ENCODE results near the gene TXLNA. TPM values are rescaled to one million over a fixed set of nuclear protein-coding genes. Genes with fewer than 3 reads are reported as not detected.

Gene TXLNA
- total RNA-seq, 1 donor from 2014 or later = 64.9 TPM

DNA sequence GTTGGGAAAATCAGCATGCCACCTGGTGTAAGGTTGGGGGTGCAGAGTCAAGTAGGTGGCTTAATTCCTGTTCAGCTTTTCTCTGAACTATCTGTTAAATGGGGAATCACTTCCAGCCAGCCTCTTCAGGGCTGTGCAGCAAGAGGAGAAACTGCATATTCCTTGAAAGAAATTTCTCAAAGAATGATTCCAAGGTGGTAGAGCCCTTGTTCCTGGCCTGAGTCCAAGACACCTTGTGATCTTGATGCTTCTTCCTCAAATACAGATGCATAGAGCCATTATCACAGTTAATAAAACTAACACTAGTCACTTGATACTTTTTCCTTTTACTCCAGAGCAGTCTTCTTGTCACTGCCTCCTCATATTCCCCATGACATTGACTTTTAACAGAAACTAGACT lies 5.2 kb downstream of the TXLNA start:
- no peak for DNase-seq (ENCODE audit: low read depth in 2 of 2)

DNA sequence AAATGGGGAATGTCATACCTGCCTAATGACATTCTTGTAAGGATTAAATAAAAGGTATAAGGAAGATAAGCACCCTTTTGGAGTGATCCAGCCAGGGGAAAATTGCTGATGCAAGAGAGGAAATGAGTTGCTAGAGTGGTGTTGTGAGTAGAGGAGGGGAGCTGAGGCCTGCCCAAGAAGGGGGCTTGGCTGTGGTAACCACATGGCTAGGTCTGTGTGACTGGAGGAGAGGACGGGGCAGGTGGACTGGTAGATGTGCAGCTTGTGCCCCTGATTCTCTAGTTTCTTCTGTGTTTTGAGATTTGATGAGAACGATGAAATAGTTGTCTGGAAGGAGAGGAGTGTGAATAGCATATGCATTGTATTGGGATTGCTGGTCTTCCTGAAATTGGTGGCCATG lies 6.6 kb downstream of the TXLNA start:
- no peak for DNase-seq (ENCODE audit: low read depth in 2 of 2)

DNA sequence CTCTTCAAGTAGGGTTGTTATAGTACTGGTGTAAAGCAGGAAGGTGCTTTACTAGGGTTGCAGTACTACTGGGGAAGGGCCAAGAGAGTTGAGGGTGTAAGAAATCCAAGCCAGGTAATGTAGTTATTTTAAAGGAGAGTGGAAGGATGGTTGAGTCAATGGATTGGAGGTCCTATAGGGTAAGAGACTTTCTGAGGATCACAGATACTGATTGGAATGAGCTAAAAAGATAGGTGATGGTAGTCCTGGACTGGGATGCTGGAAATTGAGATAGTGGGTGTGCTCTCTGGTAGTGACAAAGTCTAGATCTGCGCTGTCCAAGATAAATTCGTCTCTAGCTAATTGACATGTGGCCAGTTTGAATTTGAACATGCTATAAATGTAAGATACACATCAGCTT lies 7.0 kb downstream of the TXLNA start:
- DNase-seq (ENCODE audit: low read depth in 2 of 2) = no peak

DNA sequence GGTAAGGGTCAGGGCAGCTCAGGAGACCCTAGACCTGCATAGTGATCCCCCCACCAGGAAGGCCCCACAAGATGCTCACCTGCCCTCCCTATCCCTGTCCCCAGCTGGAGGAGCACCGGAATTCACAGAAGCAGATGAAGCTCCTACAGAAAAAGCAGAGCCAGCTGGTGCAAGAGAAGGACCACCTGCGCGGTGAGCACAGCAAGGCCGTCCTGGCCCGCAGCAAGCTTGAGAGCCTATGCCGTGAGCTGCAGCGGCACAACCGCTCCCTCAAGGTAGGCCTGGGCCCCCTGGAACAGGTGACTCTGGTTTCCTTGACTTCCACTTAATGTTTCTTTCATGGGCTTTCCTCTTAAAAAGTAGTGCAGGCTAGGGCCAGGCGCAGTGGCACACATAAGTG lies 8.4 kb downstream of the TXLNA start:
- no peak for DNase-seq (ENCODE audit: low read depth in 2 of 2)

DNA sequence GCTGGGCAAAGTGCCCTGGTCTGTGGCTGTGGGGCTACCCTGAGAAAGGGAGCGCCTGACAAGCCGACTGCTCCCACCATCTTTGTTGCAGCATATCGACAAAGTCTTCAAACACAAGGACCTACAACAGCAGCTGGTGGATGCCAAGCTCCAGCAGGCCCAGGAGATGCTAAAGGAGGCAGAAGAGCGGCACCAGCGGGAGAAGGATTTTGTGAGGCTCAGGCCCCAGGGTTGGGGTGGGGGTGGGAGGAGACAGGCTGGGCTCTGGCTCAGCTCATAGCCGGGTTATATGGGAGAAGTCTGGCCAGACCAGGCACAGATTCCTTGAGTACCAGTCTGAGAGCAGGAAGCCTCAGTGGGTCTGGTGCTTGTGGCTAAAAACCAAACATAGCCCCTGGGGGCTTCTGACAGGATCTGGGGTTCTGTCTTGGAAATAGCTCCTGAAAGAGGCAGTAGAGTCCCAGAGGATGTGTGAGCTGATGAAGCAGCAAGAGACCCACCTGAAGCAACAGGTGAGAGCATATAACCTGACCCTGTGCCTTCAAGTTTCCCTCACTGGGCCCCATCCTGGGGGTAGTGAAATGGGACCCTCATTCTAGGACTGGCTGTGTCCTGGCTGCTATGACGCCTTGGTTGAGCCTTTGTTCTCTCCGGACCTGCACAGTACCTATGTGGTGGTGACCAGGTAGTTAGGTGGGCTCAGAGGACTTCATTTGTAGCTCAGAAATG lies 12.9 kb downstream of the TXLNA start:
- no peak for DNase-seq (ENCODE audit: low read depth in 2 of 2)

DNA sequence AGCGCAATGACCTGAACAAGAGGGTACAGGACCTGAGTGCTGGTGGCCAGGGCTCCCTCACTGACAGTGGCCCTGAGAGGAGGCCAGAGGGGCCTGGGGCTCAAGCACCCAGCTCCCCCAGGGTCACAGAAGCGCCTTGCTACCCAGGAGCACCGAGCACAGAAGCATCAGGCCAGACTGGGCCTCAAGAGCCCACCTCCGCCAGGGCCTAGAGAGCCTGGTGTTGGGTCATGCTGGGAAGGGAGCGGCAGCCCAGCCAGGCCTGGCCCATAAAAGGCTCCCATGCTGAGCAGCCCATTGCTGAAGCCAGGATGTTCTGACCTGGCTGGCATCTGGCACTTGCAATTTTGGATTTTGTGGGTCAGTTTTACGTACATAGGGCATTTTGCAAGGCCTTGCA lies 15.5 kb downstream of the TXLNA start:
- no peak for DNase-seq (ENCODE audit: low read depth in 2 of 2)

DNA sequence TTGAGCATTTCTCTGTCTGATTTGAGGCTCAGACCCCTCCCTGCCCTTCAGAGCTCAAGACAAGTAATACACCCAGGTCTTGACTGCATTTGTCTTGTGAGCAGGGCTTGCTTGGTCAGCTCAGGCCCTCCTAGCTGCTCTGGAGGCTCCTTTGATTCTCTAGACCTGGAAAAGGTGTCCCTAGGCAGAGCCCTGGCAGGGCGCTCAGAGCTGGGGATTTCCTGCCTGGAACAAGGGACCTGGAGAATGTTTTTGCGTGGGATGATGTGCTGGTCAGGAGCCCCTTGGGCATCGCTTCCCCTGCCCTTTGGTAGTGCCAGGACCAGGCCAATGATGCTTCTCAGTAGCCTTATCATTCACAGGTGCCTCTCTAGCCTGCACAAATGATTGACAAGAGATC lies 16.1 kb downstream of the TXLNA start:
- DNase-seq (ENCODE audit: low read depth in 2 of 2) = no peak

DNA sequence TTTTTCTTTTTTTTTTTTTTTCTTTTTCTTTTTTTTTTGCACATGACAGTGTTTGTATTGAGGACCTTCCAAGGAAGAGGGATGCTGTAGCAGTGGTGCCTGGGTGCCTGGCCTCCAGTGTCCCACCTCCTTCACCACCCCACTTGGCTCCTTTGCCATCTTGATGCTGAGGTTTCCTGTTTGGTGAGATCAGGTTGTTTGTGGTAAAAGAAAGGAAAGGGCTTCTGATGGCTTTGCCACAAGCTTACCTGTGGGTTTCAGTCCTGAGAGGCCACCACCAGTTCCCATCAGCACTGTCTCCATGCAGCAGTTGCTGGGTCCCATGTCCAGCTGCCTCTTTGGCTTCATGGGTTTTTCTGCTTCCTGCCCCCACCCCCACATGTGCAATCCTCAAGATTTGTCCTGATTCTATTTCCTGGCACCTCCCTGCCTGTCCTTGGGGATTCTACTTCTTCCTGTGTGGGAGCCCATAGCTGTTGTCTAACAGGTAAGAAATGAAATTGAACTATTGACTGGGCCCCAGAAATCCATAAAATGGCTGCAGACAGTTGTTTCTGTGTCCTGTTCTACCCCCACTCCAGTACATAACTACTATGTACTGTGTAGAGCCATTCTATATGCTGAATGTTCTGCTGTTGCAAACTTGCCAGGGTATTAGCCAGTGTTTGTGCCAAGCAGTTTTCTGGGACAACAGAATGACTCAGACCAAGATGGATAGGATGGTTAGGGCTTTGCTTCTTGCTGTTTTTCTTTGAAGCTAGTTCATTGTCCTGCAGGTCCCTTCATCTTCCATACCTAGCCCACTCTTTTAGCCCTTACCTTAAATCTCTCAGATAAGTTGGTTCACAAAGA lies 16.7 kb downstream of the TXLNA start:
- no peak for DNase-seq (ENCODE audit: low read depth in 2 of 2)

DNA sequence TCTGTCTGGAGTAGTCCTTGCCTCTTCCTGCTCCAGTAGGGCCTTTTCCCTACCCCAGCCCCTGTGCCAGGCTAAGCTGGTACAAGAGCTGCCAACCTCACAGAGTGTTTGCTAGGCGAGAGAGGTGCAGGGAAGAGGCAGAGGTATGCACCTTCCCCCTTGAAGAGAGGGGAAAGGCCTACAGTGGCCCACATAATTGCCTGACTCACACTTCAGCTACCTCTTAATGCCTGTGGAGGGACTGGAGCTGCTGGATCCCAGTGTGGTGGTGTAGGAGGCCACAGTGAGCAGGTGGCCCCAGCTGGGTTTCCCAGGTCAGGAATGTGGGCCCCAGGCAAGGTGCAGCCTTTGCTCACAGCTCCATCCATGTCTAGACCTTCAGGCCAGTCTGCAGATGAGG lies 17.6 kb downstream of the TXLNA start:
- no peak for DNase-seq (ENCODE audit: low read depth in 2 of 2)

DNA sequence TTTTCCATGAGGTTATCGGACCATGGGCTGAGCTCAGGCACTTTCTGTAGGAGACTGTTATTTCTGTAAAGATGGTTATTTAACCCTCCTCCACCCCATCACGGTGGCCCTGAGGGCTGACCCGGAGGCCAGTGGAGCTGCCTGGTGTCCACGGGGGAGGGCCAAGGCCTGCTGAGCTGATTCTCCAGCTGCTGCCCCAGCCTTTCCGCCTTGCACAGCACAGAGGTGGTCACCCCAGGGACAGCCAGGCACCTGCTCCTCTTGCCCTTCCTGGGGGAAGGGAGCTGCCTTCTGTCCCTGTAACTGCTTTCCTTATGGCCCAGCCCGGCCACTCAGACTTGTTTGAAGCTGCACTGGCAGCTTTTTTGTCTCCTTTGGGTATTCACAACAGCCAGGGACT lies 18.4 kb downstream of the TXLNA start:
- DNase-seq (ENCODE audit: low read depth in 2 of 2) = no peak

DNA sequence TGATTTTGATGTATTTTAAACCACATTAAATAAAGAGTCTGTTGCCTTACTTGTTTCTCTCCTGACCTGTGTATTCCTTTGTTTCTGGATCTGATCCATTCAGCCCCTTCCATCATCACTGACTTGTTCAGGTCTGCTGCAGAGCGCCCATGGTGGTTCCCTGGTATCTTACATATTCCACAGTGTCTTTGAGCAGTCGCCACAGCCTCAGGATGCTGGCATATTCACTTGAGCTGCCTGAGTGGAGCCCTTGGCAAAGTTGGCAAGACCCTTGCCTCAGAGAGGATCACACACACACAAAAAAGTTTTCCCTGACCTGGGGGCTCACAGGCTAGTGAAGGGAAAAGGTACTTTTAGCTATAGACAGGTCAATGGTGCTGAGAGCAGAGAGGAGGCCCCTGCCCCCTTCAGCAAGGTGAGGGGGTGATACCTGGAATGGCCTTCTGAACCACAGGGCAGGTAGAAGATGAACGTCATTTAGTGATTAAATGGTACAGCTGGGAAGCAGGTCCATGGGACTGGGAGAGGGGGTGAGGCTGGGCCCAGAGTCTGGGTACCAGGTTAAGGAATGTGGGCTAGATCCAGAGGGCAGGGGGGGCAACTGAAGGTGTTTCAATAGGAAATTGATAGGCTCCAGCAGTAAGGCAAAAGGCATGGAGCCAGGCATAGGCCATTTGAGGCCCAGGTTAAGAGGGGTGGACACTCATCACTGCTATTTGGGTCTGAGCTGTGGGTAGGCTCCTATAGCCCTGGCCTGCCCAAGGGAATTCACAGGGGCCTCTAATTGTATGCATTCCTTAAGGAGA lies 19.0 kb downstream of the TXLNA start:
- no peak for DNase-seq (ENCODE audit: low read depth in 2 of 2)

DNA sequence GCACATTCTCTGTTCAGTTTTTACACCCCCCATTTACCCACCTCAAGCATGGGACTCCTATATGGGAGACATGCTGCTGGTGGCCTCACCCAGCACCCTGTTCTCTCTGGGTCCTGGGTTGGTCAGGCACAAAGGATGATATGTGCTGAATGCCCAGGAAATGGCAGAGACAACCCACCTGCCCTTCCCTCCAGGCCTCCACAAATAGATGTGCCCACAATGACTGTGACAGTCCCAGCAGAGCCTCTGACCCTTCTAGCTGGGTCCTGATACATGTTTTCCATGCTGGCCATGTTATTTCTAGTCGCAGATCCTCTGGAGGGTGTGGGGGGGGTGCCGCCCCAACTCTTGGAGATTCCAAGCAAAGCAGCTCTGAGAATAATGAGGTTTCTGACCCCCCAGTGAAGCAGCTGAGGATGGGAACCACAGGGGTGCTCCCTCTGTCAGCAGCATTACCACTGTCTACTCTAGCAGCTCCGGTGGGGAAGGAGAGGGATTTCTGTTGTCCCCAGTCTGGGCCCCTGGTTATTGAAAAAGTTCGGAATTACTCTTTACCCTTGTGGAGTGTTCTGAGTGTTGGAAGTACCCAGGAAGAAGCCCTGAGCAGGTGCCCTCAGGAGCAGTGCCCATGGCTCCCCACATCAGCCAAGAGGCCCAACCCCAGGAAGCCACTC lies 19.7 kb downstream of the TXLNA start:
- DNase-seq (ENCODE audit: low read depth in 2 of 2) = no peak

DNA sequence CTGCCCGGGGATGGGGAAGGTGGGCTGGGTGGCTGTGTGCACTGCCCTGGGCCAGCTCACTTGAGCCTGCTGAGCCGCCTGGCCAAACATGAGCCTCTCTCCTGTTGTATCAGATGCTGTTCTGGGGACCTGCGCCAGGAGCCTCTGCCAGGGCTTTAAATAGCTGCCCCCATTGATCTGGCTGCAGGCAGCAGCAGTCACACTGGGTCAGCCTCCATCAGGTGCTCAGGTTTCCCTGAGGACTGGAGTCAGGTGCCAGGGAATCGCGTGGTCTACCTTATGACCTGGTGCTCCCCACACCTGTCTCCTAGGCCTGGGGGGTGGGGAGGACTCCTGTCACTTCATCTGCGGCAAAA lies 20.2 kb downstream of the TXLNA start:
- no peak for DNase-seq (ENCODE audit: low read depth in 2 of 2)

DNA sequence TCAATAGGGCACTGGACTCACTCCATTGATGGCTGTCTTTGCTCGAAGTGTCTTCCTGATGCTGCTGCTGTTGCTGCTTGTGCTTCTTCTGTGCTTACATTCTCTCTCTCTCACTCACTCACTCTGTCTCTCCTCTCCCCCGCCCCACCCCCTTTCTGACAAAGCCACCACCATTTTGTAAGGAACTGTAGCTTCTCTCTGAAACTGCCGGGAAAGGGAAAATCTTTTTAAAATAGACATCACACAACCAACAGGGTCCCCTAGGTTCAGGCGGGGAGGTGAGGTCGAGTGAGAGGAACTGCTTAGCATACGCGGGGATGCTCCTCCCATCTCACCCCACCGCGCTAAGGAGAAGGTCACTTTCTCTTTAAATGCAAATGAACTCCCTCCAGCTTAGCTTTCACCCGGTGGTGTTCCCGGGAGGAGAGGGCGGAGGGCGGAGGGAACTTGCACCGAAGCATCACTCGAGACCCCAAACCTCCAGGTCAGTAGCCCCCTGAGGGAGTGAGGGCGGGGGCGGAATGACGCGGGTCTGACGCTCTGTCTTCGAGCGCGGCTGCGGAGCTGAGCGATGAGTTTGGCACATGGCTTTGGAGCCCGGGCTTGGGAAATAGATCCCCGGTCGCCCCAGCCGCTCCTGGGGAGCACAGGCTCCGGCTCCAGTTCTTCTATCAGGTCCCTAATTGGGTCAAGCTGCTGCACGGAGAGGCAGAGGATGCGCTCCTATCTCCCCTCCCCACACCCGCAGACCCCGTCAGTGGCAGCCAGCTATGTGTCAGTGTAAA lies 20.9 kb downstream of the TXLNA start, which contains the start of gene CCDC28B:
CCDC28B (plus strand) TSS at position 370 of the 785 bp plus-strand sequence. CDS start 1,341 bp downstream, outside the sequence.
- peak; percentile 45 to 52 for DNase-seq (ENCODE audit: low read depth in 2 of 2)

DNA sequence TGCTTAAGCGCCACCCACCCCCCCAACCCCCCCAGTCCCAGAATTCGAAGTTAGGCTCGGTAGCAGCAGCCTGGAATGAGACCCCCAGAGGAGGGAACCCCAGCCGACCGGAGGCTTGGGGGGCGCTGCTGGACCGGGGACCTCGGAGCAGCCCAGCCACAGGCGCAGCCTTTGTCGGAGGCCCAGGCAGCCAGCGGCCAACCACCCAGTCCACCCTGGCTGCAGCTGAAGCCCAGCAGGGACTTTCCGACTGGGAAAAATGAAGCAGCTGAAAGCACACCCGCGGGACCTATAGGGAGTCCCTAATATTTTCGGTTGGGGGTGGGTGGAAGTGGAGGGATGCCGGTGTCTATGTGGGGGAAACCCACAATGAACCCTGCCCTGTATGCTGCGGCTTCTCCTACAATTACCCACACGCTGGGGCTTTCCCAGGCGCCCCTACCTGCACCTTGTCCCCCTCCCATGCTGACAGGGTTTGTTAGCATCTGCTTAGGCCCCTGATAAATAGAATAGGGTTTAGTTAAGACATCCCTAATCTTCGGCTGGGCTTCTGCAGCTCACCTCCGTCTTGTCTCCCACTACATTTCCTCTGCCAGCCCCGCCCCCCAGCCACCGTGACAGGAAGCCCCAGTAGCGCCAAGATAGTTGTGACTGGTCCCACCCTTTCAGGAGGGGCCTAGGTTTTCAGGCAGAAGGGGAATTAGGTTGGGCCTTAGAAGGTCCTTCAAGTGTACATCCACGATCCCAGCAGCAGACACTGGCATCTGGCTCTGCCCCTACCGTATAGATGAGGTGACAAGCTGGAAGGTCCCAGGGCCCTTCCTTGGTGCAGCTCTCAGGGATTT lies 21.8 kb downstream of the TXLNA start:
- DNase-seq (ENCODE audit: low read depth in 2 of 2) = peak; percentile 68 to 81

DNA sequence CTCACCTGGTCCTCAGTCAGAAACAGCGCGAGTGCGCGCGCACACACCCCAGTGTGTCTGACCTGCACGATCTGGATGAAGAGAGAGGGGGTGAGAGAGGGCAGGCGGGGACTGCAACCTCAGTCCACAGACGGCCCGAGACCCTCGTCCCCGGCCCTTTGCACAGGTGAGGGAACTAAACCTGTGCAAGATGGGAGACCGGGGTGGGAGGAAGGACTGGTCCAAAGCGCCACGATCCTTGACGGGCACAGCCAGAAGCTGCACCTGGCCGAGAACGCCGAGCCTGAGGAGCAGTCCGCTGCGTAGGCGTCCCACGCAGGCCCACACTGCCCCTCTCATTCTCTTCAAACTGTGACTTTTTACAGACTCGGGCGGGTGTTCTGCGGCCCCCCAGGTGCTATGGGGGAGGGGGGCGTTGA lies 25.5 kb downstream of the TXLNA start:
- no peak for DNase-seq (ENCODE audit: low read depth in 2 of 2)

DNA sequence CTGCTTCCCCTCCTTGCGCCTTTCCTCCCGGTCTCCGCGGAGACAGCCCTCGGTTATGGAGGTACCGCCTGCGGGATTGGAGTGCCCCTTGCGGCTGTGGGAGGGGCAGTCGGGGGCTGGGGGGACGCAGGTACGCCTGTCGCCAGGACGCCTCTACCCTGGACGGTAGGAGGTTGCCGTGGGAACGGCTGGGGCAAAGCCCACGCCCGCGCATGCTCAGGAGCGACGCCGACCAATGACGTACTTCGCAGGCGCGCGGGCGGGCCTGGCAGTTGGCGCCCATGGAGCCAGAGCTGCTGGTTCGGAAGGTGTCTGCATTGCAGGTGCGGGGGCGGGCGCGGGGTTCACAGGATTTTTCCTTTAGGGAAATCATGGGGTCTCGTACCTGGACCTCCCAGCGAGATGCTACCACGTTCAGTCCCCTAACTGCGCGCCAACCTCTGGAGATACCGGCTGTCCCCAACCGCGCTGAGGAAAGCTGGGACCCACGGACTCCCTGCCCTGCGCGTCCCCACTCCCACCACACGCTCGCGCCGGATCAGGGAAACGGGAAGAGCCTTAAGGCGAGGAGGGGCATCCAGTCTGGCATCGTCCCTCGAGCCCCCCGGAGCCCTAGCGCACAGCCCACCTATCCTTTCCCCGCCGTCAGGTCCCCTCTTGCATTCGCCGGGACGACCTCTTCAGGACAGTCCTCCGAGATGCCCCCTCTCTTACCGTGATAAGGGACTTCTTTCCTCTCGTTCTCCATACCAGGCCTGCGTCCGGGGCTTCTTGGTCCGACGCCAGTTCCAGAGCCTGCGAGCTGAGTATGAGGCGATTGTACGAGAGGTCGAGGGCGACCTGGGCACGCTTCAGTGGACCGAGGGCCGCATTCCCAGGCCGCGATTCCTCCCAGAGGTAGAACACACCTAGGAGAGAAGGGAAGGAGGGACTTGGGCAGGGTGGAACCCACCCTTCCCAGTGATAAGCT lies 26.2 kb downstream of the TXLNA start, which contains the start of gene IQCC:
IQCC (plus strand) TSS at position 271 of the 970 bp plus-strand sequence; CDS start at position 282, 11 bp downstream.
- peak; percentile 84 to 91 for DNase-seq (ENCODE audit: low read depth in 2 of 2)

DNA sequence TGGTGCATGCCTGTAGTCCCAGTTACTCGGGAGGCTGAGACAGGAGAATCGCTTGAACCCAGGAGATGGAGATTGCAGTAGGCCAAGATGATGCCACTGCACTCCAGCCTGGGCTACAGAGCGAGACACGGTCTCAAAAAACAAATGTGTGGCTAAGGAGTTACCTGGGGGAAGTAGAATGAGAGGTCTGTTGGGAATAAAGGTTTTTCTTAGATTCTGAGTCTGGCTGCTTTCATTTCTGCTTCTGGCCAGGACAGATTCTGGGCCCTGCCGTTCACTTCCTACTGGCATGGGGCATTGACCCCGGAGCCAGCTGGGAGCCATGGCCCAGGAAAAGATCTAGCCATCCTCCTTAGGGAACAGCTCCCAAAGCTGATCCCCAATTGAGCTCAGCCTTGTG lies 29.0 kb downstream of the TXLNA start:
- DNase-seq (ENCODE audit: low read depth in 2 of 2) = no peak

Measured in lung microvascular endothelial cell (primary cell).